Mucosa of gallbladder (tissue), 1 donor: Measurements from ENCODE around the gene HMGA1. TPM values are rescaled to one million over a fixed set of nuclear protein-coding genes. Genes with fewer than 3 reads are reported as not detected.
"Not testable (repeated sequence)": the region's sequence is repeated elsewhere in the genome, so short reads cannot be mapped to it uniquely, and the experiment has no call there.

Experiments used
- DNase-seq: peaks from one replicate; pipeline ENCODE4 v3.0.0-alpha.2; 2020; ENCODE audit warnings: low spot score
- total RNA-seq: library from RNA; stranded (reverse); gene quantifications from one replicate; pipeline ENCODE4 v1.2.1, GENCODE V29; 2021
- donor health status: DM: no; HTN: no; CAD: no.

Gene HMGA1
- total RNA-seq, 1 donor from 2014 or later: 88.6 TPM

DNA sequence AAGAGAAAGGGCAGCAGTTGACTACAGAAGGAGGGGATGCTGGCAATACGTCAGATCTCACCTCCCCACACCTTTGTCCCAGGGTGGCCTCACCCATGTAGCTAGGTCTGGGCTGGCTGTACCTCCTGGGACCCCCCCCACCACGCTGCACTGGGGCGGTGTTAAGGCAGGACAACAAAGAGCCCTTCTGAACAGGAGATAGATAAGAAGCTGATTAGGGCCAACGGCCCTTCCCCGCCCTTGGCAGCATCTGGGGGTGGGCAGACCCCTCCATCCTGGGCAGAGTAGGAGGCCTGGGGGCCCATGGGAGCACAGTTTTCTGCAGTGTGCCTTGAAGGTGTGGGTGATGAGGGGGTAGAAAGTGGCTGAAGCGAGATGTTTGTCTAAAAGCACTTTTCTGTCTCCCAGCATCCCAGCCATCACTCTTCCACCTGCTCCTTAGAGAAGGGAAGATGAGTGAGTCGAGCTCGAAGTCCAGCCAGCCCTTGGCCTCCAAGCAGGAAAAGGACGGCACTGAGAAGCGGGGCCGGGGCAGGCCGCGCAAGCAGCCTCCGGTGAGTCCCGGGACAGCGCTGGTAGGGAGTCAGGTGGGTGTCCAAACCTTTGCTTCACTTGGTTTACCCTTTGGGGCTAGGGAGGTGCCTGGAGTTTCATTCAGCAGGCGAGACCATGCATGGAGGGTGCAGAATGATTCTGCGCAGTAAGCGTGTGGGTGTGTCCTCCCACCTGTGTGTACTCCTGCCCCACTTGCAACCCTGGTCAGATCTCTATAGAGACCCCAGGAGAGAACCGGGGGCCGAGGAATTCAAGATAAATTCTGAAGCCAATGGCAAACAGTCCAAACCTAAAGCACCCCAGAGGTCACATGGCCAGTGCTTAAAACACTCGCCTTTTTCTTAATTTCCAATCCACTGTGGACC, 3.9 kb downstream of the HMGA1 start:
- DNase-seq: no peak

GRCh38 chr6:34241351-34242215, 4.9 kb downstream of the HMGA1 start:
- DNase-seq: no peak

DNA sequence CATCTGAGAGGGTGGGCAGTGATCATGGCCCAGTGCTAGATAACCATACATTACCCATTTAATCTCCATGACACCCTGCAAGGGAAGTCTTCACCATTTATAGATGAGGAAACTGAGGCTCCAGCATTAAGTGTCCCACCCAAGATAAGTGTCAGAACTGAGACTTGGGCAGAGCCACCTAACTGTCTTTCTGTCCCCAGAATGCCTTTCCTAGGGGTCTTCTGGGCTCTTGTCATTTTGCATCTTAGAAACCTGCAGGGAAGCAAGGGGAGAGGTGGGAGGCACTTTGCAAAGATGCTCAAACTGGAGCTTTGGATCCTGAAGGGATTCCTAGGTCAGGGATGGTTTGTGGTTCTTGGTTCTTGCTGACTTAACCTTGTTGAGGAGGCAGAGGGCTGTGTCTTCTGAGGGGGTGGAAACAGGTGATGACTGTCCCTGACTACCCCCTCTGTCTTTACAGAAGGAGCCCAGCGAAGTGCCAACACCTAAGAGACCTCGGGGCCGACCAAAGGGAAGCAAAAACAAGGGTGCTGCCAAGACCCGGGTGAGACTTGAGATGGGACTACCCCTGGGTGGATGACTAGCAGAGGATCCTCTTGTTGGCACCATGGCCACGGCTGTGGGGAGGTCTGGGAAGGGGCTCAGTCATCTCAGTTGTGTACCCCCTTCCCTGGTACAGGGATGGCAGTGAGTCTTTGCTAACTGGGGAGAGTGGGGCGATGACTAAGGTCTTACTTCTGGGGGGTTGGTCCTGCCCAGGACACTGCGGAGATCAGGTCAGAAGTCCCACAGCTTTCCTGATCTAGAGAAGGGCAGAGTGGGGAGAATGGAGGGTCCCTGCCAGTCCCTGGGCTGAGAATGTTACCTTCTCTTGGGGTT, 5.8 kb downstream of the HMGA1 start:
- no peak for DNase-seq

DNA sequence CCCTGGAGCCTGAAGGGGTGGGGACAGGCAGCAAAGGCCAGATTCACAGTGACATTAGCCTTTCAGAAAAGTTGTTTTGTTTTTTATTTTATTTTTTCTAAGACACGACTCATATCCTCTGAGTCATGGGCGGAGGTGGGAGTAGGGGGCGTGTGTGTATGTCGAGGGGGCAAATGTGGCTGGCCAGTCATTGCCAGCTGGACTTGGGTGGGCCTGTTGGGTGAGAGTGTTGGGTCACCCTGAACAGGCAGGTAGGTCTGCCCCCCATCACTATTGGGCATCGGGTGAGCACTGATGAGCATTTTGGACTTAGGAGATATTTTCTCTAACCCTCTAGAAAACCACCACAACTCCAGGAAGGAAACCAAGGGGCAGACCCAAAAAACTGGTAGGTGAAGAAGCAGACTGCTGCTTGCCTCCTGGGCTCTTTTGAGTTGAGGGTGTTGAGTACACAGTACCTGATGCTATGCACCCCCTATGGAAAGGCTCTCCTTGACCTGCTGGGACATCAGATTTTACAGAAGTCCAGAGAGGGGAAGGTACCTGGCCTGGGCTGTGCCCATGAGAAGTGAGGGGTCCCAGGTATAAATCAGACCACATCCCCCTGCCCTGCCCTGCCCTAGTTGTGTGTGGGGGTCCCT, 6.6 kb downstream of the HMGA1 start:
- DNase-seq: no peak

DNA sequence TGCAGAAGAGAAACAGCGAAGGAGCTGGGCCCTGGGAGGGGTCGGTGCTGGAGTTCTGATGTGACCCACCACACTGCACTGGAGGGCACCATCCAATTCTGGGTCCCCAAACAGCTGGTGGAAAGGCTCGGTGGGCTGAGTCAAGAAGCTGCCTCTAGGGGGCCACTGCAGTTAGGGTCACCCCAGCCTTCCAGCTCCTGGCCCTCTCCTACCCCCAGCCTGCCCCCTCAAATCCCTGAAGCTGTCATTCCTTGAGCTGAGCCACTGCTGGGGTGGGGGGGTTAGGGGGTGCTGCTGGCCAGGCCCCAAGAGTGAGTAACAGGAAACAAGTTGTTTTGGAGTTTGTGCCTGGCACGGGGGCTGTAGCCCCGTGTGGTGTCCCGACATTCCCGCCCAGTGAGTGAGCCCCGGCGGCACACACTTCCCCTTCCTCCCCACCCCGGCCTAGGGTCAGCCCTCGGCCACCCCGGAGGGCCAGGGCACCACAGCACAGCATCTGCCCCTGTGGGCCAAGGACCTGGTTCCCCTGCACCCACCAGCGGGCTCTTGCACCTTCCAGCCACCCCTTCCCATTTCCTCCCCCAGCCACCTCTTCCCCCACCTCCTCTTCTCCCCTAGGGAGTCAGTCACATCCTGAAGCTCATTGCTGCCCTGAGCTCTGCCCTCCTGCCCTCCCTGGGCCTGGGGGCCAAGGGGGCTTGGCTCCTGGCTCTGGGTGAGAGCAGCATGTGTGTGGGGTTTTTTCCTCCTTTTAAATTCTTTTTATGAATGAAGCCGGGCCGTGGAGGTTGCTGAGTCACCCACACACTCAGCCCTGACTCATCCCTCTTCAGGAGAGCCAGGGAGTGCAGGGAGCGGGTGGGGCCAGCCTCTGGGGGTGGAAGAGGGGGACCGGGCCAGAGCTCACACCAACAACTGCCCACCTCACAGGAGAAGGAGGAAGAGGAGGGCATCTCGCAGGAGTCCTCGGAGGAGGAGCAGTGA, 7.5 kb downstream of the HMGA1 start:
- no peak for DNase-seq

DNA sequence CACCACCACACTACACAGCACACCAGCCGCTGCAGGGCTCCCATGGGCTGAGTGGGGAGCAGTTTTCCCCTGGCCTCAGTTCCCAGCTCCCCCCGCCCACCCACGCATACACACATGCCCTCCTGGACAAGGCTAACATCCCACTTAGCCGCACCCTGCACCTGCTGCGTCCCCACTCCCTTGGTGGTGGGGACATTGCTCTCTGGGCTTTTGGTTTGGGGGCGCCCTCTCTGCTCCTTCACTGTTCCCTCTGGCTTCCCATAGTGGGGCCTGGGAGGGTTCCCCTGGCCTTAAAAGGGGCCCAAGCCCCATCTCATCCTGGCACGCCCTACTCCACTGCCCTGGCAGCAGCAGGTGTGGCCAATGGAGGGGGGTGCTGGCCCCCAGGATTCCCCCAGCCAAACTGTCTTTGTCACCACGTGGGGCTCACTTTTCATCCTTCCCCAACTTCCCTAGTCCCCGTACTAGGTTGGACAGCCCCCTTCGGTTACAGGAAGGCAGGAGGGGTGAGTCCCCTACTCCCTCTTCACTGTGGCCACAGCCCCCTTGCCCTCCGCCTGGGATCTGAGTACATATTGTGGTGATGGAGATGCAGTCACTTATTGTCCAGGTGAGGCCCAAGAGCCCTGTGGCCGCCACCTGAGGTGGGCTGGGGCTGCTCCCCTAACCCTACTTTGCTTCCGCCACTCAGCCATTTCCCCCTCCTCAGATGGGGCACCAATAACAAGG, 8.5 kb downstream of the HMGA1 start:
- DNase-seq: not testable (repeated sequence)

GRCh38 chr6:34245761-34246140, 9.1 kb downstream of the HMGA1 start:
- not testable (repeated sequence) for DNase-seq

GRCh38 chr6:34246249-34246562, 9.5 kb downstream of the HMGA1 start:
- no peak for DNase-seq

DNA sequence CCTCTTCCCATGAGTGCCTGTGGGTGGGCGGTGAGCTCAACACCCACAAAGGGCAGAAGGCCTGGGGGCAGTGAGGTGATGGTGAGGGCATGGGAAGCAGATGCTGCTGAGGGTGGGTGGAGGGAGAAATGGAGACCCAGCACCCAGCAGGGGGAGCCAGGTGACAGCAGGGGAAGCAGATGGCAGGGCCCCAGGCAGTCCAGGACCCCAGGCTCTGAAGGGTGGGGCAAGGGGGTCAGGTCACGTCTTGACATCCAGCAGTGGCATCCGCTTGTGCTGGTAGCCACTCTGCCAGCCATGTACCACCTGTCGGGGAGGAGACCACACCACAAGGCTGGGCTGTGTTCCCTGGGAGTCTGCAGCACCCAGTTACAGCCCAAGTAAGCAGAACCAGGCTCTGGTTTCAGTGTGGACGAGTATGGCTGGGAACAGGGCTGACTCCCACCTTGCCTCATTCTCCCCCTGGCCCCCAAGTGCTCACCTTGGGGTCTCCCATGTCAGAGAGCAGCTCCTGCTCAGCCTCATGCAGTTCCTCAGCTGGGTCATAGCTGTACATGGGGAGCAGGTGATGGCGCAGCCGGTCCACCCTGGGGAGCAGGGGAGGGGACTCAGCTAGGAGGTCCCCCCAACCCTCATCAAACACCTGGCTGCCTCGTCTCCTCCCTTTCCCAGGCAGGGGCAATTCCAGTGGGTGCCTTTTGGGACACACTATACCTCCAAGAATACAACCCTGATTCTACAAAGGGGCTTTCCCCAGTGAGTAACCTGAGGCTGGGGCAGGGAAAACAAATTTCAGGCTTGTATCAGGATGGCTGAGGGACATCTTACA, 10.1 kb downstream of the HMGA1 start:
- no peak for DNase-seq

GRCh38 chr6:34247481-34248197, 11.0 kb downstream of the HMGA1 start:
- DNase-seq: no peak

- DNase-seq: no peak
Measured at GRCh38 chr6:34248198-34248726, 11.6 kb downstream of the HMGA1 start.

DNA sequence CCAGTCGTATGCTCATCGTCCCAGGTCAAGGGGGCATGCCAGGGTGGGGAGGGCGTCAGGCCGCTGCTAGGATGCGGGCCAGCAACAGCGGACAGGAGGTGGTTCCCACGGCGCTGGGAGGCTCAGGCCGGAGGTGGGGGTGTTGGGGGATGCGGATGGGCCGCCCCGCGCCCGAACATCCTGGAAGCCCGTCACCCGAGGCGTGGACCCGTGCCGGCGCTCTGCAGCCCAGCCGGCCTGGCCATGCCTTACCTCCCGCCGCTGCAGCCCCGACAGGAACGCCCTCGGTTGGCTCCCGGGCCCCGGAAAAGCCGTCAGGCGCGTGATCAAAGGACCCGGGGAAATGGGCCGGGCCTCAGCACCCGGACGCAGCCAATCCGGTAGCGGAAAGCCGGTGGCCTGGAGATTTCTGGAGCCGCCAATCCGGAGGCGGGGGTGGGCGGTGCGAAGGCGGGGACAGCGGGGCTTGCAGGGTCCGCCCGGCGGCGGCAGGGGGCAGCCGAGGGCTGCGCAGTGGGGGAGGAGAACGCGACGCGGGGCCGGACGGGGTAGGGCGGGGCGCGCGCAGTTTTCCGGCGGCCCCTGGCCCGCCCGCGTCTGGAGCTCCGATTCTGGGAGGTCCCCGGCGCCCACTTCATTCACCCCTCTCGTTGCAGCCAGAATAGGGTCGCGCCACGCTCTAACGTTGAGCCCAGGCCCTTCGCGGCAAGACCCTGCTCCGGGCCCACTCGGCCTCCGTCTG, 12.2 kb downstream of the HMGA1 start, which contains the start of gene SMIM29:
Gene SMIM29, minus strand, starts transcription at position 280 of the 742 bp plus-strand sequence. CDS start 1,215 bp downstream, outside the sequence.
- peak; percentile 98 for DNase-seq

- DNase-seq: no peak
Measured at GRCh38 chr6:34249469-34250261, 13.0 kb downstream of the HMGA1 start.

DNA sequence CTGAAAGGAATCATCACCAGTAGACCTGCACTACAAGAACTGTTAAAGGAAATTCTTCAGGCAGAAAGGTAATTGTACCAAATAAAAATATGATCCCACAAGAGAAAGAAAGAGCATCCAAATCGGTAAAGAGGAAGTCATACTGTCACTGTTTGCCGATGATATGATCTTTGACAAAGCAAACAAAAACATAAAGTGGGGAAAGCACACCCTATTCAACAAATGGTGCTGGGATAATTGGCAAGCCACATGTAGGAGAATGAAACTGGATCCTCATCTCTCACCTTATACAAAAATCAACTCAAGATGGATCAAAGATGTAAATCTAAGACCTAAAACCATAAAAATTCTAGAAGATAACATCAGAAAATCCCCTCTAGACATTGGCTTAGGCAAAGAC, 15.7 kb downstream of the HMGA1 start:
- not testable (repeated sequence) for DNase-seq

GRCh38 chr6:34259529-34260069, 22.9 kb downstream of the HMGA1 start:
- DNase-seq: no peak
